ENCODE data around the gene CCDC169.

Gene CCDC169

GRCh38 chr13:36244990-36245389 lies 52.6 kb downstream of the CCDC169 start:
- in situ Hi-C loops (cut with HindIII; ENCODE audit: low sequenced_read_pairs) = no loop called here

GRCh38 chr13:36244073-36244472 lies 53.5 kb downstream of the CCDC169 start:
- in situ Hi-C loops (cut with HindIII; ENCODE audit: low sequenced_read_pairs) = no loop called here

GRCh38 chr13:36242761-36243160 lies 54.9 kb downstream of the CCDC169 start:
- in situ Hi-C loops (cut with HindIII; ENCODE audit: low sequenced_read_pairs) = no loop called here

GRCh38 chr13:36231236-36231635 lies 66.4 kb downstream of the CCDC169 start:
- in situ Hi-C loops (cut with HindIII; ENCODE audit: low sequenced_read_pairs) = no loop called here

- in situ Hi-C loops (cut with HindIII; ENCODE audit: low sequenced_read_pairs) = loop anchor here (5.0 kb wide), 1 partner anchor 67 kb away; no protein-coding TSS in a partner anchor
Observed at GRCh38 chr13:36224730-36225129, 72.9 kb downstream of the CCDC169 start.

GRCh38 chr13:36219883-36220282 lies 77.7 kb downstream of the CCDC169 start:
- in situ Hi-C loops (cut with HindIII; ENCODE audit: low sequenced_read_pairs) = loop anchor here (5.0 kb wide), 1 partner anchor 63 kb away; no protein-coding TSS in a partner anchor

- in situ Hi-C loops (cut with HindIII; ENCODE audit: low sequenced_read_pairs) = no loop called here
Observed at GRCh38 chr13:36217456-36217855, 80.2 kb downstream of the CCDC169 start.

GRCh38 chr13:36214163-36214921 lies 83.3 kb downstream of the CCDC169 start, which contains the start of gene SOHLH2:
TSS of gene SOHLH2 (minus strand) at chr13:36214556. CDS start at chr13:36214526, 30 bp downstream.
- in situ Hi-C loops (cut with HindIII; ENCODE audit: low sequenced_read_pairs) = no loop called here

- in situ Hi-C loops (cut with HindIII; ENCODE audit: low sequenced_read_pairs) = no loop called here
Observed at GRCh38 chr13:36212789-36213188, 84.8 kb downstream of the CCDC169 start.

GRCh38 chr13:36211567-36211966 lies 86.0 kb downstream of the CCDC169 start:
- in situ Hi-C loops (cut with HindIII; ENCODE audit: low sequenced_read_pairs) = no loop called here

- in situ Hi-C loops (cut with HindIII; ENCODE audit: low sequenced_read_pairs) = no loop called here
Observed at GRCh38 chr13:36210738-36211137, 86.9 kb downstream of the CCDC169 start.

- in situ Hi-C loops (cut with HindIII; ENCODE audit: low sequenced_read_pairs) = no loop called here
Observed at GRCh38 chr13:36207672-36208071, 89.9 kb downstream of the CCDC169 start.

GRCh38 chr13:36193151-36193855 lies 104.3 kb downstream of the CCDC169 start:
- in situ Hi-C loops (cut with HindIII; ENCODE audit: low sequenced_read_pairs) = no loop called here

- in situ Hi-C loops (cut with HindIII; ENCODE audit: low sequenced_read_pairs) = no loop called here
Observed at GRCh38 chr13:36192166-36192565, 105.4 kb downstream of the CCDC169 start.

- in situ Hi-C loops (cut with HindIII; ENCODE audit: low sequenced_read_pairs) = no loop called here
Observed at GRCh38 chr13:36190771-36191170, 106.8 kb downstream of the CCDC169 start.

GRCh38 chr13:36188441-36188840 lies 109.2 kb downstream of the CCDC169 start:
- in situ Hi-C loops (cut with HindIII; ENCODE audit: low sequenced_read_pairs) = no loop called here

GRCh38 chr13:36183901-36184300 lies 113.7 kb downstream of the CCDC169 start:
- in situ Hi-C loops (cut with HindIII; ENCODE audit: low sequenced_read_pairs) = no loop called here

All from endothelial cell of hepatic sinusoid (primary cell).